ENCODE measurements around the gene ELL.

GRCh38 chr19:18397242-18398202 is 124.3 kb downstream of the ELL start, which contains the start of gene LRRC25:
- no peak for TF ChIP-seq EZH2 (IDR thresholded peaks at IDR 0.05; ENCODE audit: insufficient read depth, poor library complexity, severe bottlenecking)
- TF ChIP-seq EZH2phosphoT487 (IDR thresholded peaks at IDR 0.05; ENCODE audit: insufficient read depth, low read depth): no peak

All from GM23248 (cell line).